ENCODE data around the gene SCFD2.

- TF ChIP-seq CTCF (IDR thresholded peaks at IDR 0.05; ENCODE audit: low read depth, low read length, missing input control) = no peak
- TF ChIP-seq REST (IDR thresholded peaks at IDR 0.05) = no peak
- TF ChIP-seq JUND (IDR thresholded peaks at IDR 0.05) = no peak
- TF ChIP-seq TAF1 (conservative IDR thresholded peaks at IDR 0.05) = no peak
- TF ChIP-seq ATF3 (IDR thresholded peaks at IDR 0.05) = no peak
Measured at GRCh38 chr4:52873191-52873590, 492.7 kb downstream of the SCFD2 start.
